GM18867 (cell line): ENCODE data around the gene ZNF211.

ENCODE experiments used
- ATAC-seq: cut with Tn5 transposase; IDR thresholded peaks from one replicate; pipeline ENCODE4 v1.9.1; 2021; ENCODE audit warnings: mild to moderate bottlenecking, moderate library complexity; ENCODE audit not compliant: unreplicated experiment

Gene ZNF211

DNA sequence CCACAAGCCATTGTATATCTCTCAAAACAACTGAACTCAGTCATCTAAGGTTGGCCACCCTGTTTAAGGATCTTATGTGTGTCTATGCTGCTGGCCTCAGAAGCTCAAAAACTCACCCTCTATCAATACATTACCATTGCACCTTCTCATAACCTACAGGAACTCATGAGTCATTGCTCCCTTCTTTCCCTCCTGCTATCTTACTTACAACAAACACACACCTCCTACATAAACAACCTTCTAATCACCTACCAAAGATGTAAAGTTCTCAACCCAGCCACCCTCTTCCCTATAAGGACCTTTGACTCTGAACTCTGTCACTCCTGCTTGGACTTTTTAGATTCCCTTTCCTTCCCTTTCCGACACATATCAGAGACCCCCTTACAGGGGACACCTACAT, 22.5 kb downstream of the ZNF211 start:
- no peak for ATAC-seq

DNA sequence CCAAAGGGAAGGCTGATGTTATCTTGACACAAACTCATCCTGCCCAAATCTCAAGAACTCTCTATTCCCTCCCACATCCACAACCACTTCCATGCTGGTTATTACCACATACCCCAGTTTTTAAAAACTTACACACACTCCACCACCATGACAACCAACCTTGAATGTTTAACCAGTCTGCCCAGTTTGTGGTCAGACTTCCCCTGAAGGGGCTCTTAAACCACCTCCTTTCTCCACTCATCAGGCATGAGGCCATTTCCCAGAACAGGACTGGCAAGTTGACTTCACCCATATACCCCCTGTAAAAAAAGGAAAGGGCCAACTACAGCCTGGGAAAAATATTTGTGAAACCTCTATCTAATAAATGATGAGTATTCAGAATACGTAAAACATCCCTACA, 23.4 kb downstream of the ZNF211 start:
- no peak for ATAC-seq

DNA sequence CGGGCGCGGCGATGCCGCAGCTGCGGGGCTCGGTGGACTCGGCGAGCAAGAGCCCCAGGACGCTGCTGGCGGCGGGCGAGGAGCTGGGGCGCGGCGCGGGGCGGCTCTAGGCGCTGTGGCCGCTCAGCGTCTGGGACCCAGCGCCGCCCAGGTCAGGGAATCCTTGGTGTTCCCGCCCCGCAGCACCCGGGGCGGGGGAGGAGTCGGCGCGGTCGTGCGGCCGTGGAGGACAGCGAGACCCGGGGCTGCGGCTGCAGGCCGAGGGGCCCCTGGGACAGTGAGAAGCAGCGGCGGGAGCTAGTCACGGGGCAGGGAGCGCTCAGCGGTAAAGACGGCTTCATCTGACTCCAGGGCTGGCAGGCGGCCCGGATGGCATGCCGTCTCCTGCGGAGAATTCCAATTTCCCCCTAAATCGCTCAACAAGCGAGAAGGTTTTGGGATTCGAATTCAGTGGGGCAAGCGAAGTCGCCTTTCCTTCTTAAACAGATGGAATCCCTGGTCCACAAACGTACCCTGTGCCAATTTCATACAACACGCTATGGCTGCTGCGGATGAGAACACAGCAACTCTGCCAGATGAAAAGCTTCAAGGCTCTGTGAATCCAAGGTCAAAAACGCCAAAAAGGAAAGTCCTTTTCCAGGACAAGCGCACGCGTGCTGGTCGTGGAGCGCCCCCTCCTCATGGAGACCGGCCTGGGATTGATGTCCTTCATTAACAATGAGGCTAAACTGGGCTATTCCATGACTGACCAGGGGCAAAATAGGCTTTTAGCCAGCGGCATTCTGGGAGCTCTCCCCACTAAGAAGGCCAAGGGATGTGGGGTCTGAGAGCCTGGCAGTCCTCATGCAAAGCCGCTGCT, 31.5 kb downstream of the ZNF211 start:
- no peak for ATAC-seq

DNA sequence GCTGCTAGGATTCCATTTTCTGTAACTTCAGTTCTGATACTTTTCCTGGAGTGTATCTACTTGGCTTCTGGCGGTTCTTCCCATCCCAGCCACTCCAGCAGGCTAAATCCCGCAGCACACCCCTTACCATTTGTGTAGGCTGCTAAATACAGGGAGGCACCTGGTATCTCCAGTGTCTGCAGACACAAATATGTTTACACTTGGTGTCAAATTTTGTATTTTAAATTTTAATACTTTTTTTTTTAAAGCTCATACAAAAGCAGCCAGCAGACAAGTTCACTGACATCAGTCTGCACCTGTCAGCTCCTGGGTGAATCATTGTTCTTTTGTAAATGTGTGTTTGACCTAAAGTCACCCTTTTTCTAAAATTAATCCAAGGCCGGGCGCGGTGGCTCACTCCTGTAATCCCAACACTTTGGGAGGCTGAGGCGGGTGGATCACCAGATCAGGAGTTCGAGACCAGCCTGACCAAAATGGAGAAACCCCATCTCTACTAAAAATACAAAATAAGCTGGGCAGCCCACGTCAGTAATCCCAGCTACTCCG, 32.4 kb downstream of the ZNF211 start:
- no peak for ATAC-seq

DNA sequence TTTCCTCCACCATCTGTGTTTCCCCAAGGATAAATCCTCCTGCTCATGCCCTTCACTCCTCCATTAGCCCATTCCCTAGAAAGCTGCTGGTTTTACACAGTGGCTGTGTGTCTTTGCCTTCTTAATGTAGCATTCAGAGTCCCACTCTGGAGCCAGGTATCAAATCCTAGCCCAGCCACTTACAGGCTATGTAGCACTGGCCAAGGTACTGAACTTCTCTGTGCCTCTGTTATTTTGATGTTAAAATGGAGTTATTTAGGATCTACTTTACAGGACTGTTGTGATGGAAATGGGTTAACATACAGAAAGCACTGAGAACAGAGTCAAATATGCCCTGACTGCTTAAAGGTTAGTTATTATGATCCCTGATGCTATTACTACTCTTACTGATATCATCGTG, 34.3 kb downstream of the ZNF211 start:
- no peak for ATAC-seq

DNA sequence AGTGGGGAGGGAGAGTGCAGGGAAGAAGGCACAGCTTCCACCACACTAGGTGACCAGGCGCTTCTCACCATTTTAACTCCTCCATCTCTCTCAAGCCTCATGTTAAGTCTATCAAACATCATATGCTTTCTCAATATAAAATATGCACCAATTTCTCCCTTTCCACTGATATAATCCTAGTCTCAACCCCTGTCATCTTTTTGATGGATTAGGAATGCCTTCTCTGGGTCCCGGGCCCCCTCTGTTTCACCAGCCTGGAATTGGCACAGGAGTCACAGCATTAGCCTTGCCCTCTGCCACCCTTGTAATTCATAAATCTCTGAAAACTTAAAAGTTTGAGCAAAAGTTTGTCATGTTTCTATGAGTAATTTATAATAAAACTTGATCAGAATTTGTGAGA, 35.7 kb downstream of the ZNF211 start, which contains the start of gene ZSCAN4:
ZSCAN4 (plus strand) TSS at position 301 of the 400 bp plus-strand sequence. CDS start 7,211 bp downstream, outside the sequence.
- no peak for ATAC-seq

DNA sequence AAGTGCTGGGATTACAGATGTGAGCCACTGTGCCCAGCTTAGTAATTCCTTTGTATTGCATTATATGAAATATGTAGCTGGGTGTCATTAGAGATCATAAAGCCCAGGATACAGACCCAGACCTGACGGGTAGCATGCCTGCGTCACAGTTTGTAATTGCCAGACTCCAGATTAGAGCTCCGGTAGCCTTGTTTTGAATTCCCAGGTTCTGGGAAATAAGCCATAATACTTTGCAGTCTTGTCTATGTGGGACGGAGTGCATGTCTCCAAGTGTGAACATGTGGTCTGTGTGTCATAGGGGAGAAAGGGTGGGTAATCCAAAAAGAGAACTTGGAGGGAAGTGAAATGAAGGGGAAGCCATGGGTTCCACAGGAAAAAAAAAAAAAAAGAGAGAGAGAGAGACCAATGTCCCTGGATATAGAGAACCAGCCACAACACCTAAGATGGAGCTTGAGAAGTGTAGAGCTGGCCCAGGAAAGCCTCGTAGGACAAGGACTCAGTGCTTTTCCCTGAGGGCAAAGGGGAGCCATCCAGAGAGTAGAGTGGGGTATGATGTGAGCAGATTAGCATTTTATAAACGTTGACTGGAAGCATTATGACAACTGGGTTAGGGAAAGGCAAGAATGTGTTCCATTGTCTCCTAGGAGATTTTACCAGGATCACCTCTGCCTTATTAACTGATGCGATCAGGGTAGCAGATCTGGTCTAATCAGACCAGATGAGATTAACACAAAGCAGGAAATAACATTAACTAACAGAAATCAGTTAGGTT, 38.3 kb downstream of the ZNF211 start:
- no peak for ATAC-seq

DNA sequence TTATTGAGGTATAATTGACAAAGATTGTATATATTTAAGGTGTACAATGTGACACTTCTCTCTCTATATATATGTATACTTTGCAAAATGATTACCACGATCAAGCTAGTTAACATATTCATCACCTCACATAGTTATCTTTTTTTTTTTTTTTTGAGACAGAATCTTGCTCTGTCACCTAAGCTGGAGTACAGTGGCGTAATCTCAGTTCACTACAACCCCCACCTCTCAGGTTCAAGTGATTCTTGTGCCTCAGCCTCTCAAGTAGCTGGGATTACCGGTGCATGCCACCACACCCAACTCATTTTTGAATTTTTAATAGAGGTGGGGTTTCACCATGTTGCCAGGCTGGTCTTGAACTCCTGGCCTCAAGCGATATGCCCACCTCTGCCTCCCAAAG, 39.5 kb downstream of the ZNF211 start:
- ATAC-seq, result no peak

DNA sequence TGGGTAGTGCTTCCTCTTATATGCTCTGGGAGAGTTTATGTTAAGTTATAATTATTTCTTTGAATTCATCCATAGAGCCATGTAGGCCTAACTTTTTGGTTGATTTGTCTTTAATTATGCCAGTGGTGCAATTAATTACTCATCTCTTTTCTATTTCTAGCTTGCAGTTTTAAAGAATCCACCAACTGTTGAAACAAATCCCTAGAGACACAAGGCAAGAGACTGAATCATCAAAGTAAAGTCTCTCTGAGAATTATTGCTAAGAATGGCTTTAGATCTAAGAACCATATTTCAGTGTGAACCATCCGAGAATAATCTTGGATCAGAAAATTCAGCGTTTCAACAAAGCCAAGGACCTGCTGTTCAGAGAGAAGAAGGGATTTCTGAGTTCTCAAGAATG, 42.9 kb downstream of the ZNF211 start:
- no peak for ATAC-seq

DNA sequence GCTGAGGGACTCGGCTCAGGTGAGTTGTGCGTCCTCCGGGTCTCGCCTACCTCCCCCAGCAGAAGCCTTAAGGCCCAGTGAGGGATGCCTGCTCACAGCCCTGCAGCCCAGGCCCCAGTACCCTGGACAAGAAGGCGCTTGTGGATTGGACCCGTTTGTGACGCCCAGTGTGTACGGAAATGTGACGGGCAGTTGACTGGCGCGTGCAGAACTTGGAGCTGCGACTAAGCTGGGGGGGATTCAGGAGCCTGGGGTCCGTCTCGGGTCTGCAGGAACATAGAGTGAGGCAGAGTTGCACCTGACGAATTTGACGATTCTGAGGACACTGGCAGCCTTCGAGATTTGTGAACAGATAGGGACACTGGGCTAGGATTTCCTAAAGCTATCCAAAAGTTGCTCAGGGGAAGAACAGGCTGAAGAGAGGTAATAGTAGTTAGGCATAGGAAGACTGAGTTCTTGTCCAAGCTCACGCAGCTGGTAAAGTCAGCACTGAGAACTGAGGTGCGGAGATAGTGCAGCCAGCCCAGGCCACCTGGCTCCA, 49.3 kb downstream of the ZNF211 start:
- no peak for ATAC-seq

DNA sequence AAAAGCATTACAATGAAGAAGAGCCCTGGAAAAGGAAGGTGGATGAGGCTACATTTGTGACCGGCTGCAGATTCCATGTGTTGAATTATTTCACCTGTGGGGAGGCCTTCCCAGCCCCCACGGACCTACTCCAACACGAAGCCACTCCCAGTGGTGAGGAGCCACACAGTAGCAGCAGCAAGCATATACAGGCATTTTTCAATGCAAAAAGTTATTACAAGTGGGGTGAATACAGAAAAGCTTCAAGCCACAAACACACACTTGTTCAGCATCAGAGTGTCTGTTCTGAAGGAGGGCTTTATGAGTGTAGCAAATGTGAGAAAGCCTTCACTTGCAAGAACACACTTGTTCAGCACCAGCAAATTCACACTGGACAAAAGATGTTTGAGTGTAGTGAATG, 53.8 kb downstream of the ZNF211 start:
- no peak for ATAC-seq

DNA sequence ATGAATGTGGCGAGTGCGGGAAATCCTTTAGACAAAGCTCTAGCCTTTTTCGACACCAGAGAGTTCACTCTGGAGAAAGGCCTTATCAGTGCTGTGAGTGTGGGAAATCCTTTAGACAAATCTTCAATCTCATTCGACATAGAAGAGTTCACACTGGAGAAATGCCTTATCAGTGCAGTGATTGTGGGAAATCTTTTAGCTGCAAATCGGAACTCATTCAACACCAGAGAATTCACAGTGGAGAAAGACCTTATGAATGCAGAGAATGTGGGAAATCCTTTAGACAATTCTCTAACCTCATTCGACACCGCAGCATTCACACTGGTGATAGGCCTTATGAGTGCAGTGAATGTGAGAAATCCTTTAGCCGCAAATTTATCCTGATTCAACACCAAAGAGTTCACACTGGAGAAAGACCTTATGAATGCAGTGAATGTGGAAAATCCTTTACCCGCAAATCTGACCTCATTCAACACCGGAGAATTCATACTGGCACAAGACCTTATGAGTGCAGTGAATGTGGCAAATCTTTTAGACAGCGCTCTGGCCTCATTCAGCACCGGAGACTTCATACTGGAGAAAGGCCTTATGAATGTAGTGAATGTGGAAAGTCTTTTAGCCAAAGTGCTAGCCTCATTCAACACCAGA, 54.5 kb downstream of the ZNF211 start:
- no peak for ATAC-seq

DNA sequence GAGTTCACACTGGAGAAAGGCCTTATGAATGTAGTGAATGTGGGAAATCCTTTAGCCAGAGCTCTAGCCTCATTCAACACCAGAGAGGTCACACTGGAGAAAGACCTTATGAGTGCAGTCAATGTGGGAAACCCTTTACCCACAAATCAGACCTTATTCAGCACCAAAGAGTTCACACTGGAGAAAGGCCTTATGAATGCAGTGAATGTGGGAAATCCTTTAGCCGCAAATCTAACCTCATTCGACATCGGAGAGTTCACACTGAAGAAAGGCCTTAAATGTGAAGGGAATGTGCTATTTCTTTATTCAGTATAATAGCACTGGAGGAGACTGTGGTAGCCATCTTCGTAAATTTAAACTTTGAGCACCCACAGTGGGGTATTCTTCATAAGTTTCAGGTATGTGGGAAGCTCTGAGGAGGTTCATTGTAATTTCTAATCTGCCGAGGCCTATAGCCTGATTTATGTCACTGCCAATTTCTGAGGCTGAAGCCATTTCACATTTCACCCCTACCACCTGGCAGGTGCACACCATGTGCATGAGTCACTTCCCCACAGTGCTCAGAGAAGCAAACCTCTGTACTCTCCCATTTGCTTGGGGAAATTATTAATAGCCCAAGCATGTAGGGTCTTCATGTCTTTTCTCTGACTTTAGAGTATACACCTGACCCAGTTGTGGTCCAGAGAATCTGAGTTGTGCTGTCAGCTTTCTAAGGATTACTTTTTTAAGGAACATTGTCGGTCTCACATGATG, 55.2 kb downstream of the ZNF211 start:
- ATAC-seq, result no peak

DNA sequence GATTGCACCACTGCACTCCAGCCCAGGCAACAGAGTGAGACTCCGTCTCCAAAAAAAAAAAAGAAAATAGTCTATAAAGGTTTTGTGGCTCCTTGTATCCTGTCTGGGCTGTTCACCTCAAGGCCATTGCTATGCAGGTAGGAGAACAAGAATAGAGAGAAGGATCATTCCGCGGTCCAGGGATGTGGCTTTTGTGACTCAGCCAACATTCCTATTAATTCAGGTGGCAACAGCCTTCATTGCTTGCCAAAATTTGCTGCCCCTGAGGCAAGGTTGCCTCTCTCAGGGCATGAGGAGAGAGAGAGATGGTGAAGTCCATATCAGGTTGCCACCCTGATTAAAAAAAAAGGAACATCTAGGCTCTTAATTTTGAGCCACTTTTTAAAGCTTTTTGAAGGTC, 56.8 kb downstream of the ZNF211 start:
- ATAC-seq, result no peak
